Keratinocyte (primary cell): ENCODE results near the gene KLHL1. TPM values are rescaled to one million over a fixed set of nuclear protein-coding genes. Genes with fewer than 3 reads are reported as not detected.

Experiments
- DNase-seq: peaks from one replicate; pipeline ENCODE4 v3.0.0-alpha.2; 2011; ENCODE audit warnings: low read depth, missing footprints, low spot score
- FAIRE-seq: peaks from 2 replicates; lab custom pipeline; 2011; peaks lifted over from hg19 to GRCh38; lab: Jason Lieb, UNC
- H2AFZ ChIP-seq: 2 replicates; pipeline ENCODE4 v1.6.0; 2012; ENCODE audit warnings: low read length, control low read depth, inconsistent platforms; ENCODE audit not compliant: control insufficient read depth
- H3K27ac ChIP-seq: 2 replicates; pipeline ENCODE4 v1.5.1; 2011; ENCODE audit warnings: low read length; ENCODE audit not compliant: control insufficient read depth, insufficient read depth
- H3K27me3 ChIP-seq: 3 replicates; pipeline ENCODE4 v1.6.0; 2011; ENCODE audit warnings: low read length; ENCODE audit not compliant: control insufficient read depth, insufficient read depth; ENCODE audit errors: extremely low read depth
- H3K36me3 ChIP-seq, 2 experiments: 2 replicates in 1 of 2; 3 replicates in 1 of 2; pipeline ENCODE4 v1.5.1; 2011; ENCODE audit warnings: low read length in 2 of 2, mild to moderate bottlenecking in 1 of 2; ENCODE audit not compliant: control insufficient read depth in 2 of 2, insufficient read depth in 2 of 2; ENCODE audit errors: extremely low read depth in 1 of 2
- H3K4me1 ChIP-seq: 3 replicates; pipeline ENCODE4 v1.5.1; 2011; ENCODE audit warnings: low read length; ENCODE audit not compliant: control insufficient read depth, insufficient read depth; ENCODE audit errors: extremely low read depth
- H3K4me2 ChIP-seq: 3 replicates; pipeline ENCODE4 v1.6.0; 2011; ENCODE audit warnings: low read depth, low read length; ENCODE audit not compliant: control insufficient read depth, insufficient read depth; ENCODE audit errors: extremely low read depth
- H3K4me3 ChIP-seq, 3 experiments: fragments of 200-600 bp in 1 of 3; sonication (generic) in 1 of 3; 2 replicates in 2 of 3; 3 replicates in 1 of 3; pipeline ENCODE4 v1.5.1; 2011 to 2016; ENCODE audit warnings: low read length in 3 of 3, mild to moderate bottlenecking in 3 of 3, control low read depth in 2 of 3, inconsistent platforms in 1 of 3, low read depth in 1 of 3, mixed read lengths in 1 of 3, mixed run types in 1 of 3, moderate library complexity in 1 of 3; ENCODE audit not compliant: control insufficient read depth in 2 of 3, insufficient read depth in 2 of 3; ENCODE audit errors: extremely low read depth in 1 of 3
- H3K79me2 ChIP-seq: 2 replicates; pipeline ENCODE4 v1.6.0; 2012; ENCODE audit warnings: low read length; ENCODE audit not compliant: control insufficient read depth, insufficient read depth
- H3K9ac ChIP-seq: 3 replicates; pipeline ENCODE4 v1.6.0; 2011; ENCODE audit warnings: low read length; ENCODE audit not compliant: control insufficient read depth, insufficient read depth; ENCODE audit errors: extremely low read depth
- H3K9me1 ChIP-seq: 3 replicates; pipeline ENCODE4 v1.6.0; 2011; ENCODE audit warnings: low read length; ENCODE audit not compliant: control insufficient read depth, insufficient read depth; ENCODE audit errors: extremely low read depth
- H3K9me3 ChIP-seq: 2 replicates; pipeline ENCODE4 v1.5.1; 2012; ENCODE audit warnings: low read depth, low read length; ENCODE audit not compliant: control insufficient read depth
- H4K20me1 ChIP-seq: 3 replicates; pipeline ENCODE4 v1.6.0; 2011; ENCODE audit warnings: low read length; ENCODE audit not compliant: control insufficient read depth, insufficient read depth; ENCODE audit errors: extremely low read depth
- CTCF ChIP-seq, 3 experiments: IDR thresholded peaks in 1 of 3; conservative IDR thresholded peaks in 1 of 3; optimal IDR thresholded peaks in 1 of 3; 2 replicates in 2 of 3; 3 replicates in 1 of 3; pipeline versions ENCODE3 to v1.5.1; 2011; ENCODE audit warnings: low read length in 3 of 3, mild to moderate bottlenecking in 3 of 3, moderate library complexity in 2 of 3, control low read depth in 1 of 3, inconsistent platforms in 1 of 3; ENCODE audit not compliant: insufficient read depth in 2 of 3; ENCODE audit errors: extremely low read depth in 1 of 3
- EZH2 ChIP-seq: IDR thresholded peaks from one replicate; pipeline ENCODE4 v1.6.1; 2012; ENCODE audit warnings: inconsistent platforms, mild to moderate bottlenecking, low read length, moderate library complexity
- dilution Hi-C: fragments of 300-500 bp; cut with MboI; formaldehyde crosslinking; loops from one replicate; pipeline ENCODE4 v1.7.0; 2020; ENCODE audit warnings: low sequenced_read_pairs; ENCODE audit not compliant: extremely low pct_ligation_motif_present
- polyA plus RNA-seq, 5 experiments: library from polyadenylated mRNA; depleted of rRNA in 3 of 5; stranded (reverse) in 3 of 5; stranded (forward) in 1 of 5; unstranded in 1 of 5; fragments of >200 nt; gene quantifications; 1 replicate in 1 of 5; 2 replicates in 3 of 5; 3 replicates in 1 of 5; pipeline versions ENCODE4 v1.2.1 to v1.2.3, GENCODE V29; 2011 to 2012; ENCODE audit warnings: missing spikeins in 2 of 5, low read depth in 1 of 5, low replicate concordance in 1 of 5

Gene KLHL1
- polyA plus RNA-seq, 1 donor (not counting 4 experiments of a cell fraction or from before 2014, with no cell fraction given), result not detected

GRCh38 chr13:70014337-70014736 lies 93.9 kb downstream of the KLHL1 start:
- H2AFZ ChIP-seq, result no peak overlapping the region
- FAIRE-seq, result no peak
- H3K36me3 ChIP-seq, result no peaks in the 10 kb centered on the region
- H3K79me2 ChIP-seq, result no peaks in the 10 kb centered on the region
- no peak overlapping the region for H3K9ac ChIP-seq
- no peaks in the 10 kb centered on the region for H3K9me1 ChIP-seq
- H4K20me1 ChIP-seq, result no peaks in the 10 kb centered on the region
- H3K4me2 ChIP-seq, result no peak overlapping the region
- H3K27ac ChIP-seq, result no peak overlapping the region
- TF ChIP-seq CTCF (optimal IDR thresholded peaks at IDR 0.05 in 1 of 3, IDR thresholded peaks at IDR 0.05 in 1 of 3, conservative IDR thresholded peaks at IDR 0.05 in 1 of 3; ENCODE audit: extremely low read depth in 1 of 3, insufficient read depth in 2 of 3, low read length in 3 of 3) (no peak), EZH2 (no peak)
- no peaks in the 10 kb centered on the region for H3K27me3 ChIP-seq
- dilution Hi-C loops, result no loop called here
- no peak for DNase-seq
- H3K9me3 ChIP-seq, result no peaks in the 10 kb centered on the region
- no peak overlapping the region for H3K4me3 ChIP-seq
- no peaks in the 10 kb centered on the region for H3K4me1 ChIP-seq

GRCh38 chr13:69999875-70000274 lies 108.4 kb downstream of the KLHL1 start:
- Histone ChIP-seq H2AFZ (no peak overlapping the region), H3K9me1 (no peaks in the 10 kb centered on the region), H3K4me1 (no peaks in the 10 kb centered on the region), H3K27ac (no peak overlapping the region), H3K27me3 (no peaks in the 10 kb centered on the region), H3K36me3 (no peaks in the 10 kb centered on the region), H3K9me3 (no peaks in the 10 kb centered on the region), H3K79me2 (no peaks in the 10 kb centered on the region), H4K20me1 (no peaks in the 10 kb centered on the region), H3K4me3 (no peak overlapping the region), H3K4me2 (no peak overlapping the region), H3K9ac (no peak overlapping the region)
- dilution Hi-C loops, result no loop called here
- DNase-seq, result no peak
- no peak for FAIRE-seq
- TF ChIP-seq EZH2, result no peak
- no peak for TF ChIP-seq CTCF (optimal IDR thresholded peaks at IDR 0.05 in 1 of 3, IDR thresholded peaks at IDR 0.05 in 1 of 3, conservative IDR thresholded peaks at IDR 0.05 in 1 of 3; ENCODE audit: extremely low read depth in 1 of 3, insufficient read depth in 2 of 3, low read length in 3 of 3)
